PC-3 (cell line): ENCODE results near the gene NDUFV3.
"Not testable (repeated sequence)": the region's sequence is repeated elsewhere in the genome, so short reads cannot be mapped to it uniquely, and the experiment has no call there.

ENCODE experiments used
- CTCF ChIP-seq: fragments of 300-600 bp; sonication (generic); conservative IDR thresholded peaks from 2 replicates; pipeline ENCODE4 v1.5.1; 2017; ENCODE audit warnings: antibody characterized with exemption, low read depth, mild to moderate bottlenecking, low read length
- EZH2phosphoT487 ChIP-seq: fragments of 300-600 bp; sonication (generic); IDR thresholded peaks from 2 replicates; pipeline ENCODE4 v1.6.1; 2018; ENCODE audit warnings: mild to moderate bottlenecking, antibody characterized with exemption, low read length, borderline replicate concordance

- not testable (repeated sequence) for TF ChIP-seq CTCF, EZH2phosphoT487
These were observed 44.2 kb downstream of the NDUFV3 start for GRCh38 chr21:42937034-42937940.
